Measurements from ENCODE around the gene TCF23. TPM values are rescaled to one million over a fixed set of nuclear protein-coding genes. Genes with fewer than 3 reads are reported as not detected.
A peak's percentile ranks its signal among the peaks of the same experiment; 100 is the strongest.
"Not testable (repeated sequence)": the region's sequence is repeated elsewhere in the genome, so short reads cannot be mapped to it uniquely, and the experiment has no call there.

TCF23 gene
- total and polyA plus RNA-seq, 4 donors: under 0.01 to 0.05 (median 0.02) TPM; not detected in 1

DNA sequence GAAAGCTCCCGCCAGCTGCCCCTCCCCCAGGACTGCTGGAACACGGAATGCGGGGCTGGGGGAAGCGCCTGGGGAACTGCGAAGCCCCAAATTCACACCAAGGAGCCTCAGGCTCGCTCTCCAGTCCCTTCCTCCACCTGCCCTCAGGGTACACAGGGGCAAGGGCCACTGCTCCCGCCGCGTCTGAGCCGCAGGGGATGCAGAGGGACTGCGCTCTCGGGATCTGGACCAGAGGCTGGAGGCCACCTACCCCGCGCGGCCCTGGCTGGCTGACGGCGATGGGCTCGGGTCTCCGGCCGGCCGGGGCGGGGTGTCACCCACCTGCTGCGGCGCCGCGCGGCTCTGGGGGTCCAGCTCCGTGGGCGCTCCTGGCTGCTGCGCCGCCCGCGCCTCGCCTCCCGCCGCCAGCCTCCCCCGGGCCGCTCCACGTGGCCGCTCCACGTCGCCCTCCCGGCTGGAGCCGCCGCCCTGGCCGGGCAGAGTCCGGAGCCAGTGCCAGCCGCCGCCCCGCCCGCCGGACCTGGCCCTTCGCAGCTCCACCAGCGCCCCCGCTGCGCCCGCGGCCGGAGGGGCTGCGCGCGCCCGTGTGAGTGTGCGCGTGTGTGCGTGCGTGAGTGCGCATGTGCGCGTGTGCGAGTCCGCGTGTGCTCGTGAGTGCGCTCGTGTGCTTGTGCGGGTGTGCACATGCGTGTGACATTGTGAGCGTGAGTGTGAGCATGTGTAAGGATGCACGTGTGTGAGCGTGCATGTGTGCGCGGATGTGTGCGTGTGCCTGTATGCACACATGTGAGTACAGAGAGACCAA, 30.1 kb upstream of the TCF23 start, which contains the start of gene CGREF1:
CGREF1 (minus strand) TSS at position 604 of the 805 bp plus-strand sequence. CDS start 14,762 bp downstream, outside the sequence.
- no peaks in the 10 kb centered on the region for H3K9me3 ChIP-seq (ENCODE audit: control insufficient read depth in 4 of 4, low read length in 3 of 4)
- H3K27me3 ChIP-seq (ENCODE audit: control insufficient read depth in 4 of 4, insufficient read depth in 4 of 4, low read length in 3 of 4): peaks cover 0 to 2% (median 0%) of the 10 kb centered on the region in 4 donors
- H3K4me3 ChIP-seq (ENCODE audit: low read depth in 1 of 3, low read length in 3 of 3): peak within 1 kb of the TSS in 2 of 3 donors; percentile 7 to 52
- no peak within 1 kb of the TSS for H3K27ac ChIP-seq (ENCODE audit: low read depth in 1 of 2, low read length in 2 of 2)
- 9% methylated on average over 84 of the region's 84 CpGs for WGBS
- H3K9ac ChIP-seq (ENCODE audit: low read depth in 1 of 2, low read length in 2 of 2): no peak within 1 kb of the TSS
- no peak for DNase-seq (ENCODE audit: low spot score)
- peaks cover 0 to 18% (median 13%) of the 10 kb centered on the region in 4 donors for H3K4me1 ChIP-seq (ENCODE audit: control insufficient read depth in 4 of 4, insufficient read depth in 4 of 4, low read length in 3 of 4)
- H3K36me3 ChIP-seq (ENCODE audit: control insufficient read depth in 4 of 4, insufficient read depth in 3 of 4, low read depth in 1 of 4, low read length in 3 of 4): no peaks in the 10 kb centered on the region
- TF ChIP-seq, protein P1, sequence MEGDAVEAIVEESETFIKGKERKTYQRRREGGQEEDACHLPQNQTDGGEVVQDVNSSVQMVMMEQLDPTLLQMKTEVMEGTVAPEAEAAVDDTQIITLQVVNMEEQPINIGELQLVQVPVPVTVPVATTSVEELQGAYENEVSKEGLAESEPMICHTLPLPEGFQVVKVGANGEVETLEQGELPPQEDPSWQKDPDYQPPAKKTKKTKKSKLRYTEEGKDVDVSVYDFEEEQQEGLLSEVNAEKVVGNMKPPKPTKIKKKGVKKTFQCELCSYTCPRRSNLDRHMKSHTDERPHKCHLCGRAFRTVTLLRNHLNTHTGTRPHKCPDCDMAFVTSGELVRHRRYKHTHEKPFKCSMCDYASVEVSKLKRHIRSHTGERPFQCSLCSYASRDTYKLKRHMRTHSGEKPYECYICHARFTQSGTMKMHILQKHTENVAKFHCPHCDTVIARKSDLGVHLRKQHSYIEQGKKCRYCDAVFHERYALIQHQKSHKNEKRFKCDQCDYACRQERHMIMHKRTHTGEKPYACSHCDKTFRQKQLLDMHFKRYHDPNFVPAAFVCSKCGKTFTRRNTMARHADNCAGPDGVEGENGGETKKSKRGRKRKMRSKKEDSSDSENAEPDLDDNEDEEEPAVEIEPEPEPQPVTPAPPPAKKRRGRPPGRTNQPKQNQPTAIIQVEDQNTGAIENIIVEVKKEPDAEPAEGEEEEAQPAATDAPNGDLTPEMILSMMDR (IDR thresholded peaks at IDR 0.05; ENCODE audit: low read depth, low read length, missing input control): no peak
- TF ChIP-seq, protein P2, sequence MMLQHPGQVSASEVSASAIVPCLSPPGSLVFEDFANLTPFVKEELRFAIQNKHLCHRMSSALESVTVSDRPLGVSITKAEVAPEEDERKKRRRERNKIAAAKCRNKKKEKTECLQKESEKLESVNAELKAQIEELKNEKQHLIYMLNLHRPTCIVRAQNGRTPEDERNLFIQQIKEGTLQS (IDR thresholded peaks at IDR 0.05): no peak
- no peak for TF ChIP-seq HNF4A (conservative IDR thresholded peaks at IDR 0.05)
- TF ChIP-seq, protein P3, sequence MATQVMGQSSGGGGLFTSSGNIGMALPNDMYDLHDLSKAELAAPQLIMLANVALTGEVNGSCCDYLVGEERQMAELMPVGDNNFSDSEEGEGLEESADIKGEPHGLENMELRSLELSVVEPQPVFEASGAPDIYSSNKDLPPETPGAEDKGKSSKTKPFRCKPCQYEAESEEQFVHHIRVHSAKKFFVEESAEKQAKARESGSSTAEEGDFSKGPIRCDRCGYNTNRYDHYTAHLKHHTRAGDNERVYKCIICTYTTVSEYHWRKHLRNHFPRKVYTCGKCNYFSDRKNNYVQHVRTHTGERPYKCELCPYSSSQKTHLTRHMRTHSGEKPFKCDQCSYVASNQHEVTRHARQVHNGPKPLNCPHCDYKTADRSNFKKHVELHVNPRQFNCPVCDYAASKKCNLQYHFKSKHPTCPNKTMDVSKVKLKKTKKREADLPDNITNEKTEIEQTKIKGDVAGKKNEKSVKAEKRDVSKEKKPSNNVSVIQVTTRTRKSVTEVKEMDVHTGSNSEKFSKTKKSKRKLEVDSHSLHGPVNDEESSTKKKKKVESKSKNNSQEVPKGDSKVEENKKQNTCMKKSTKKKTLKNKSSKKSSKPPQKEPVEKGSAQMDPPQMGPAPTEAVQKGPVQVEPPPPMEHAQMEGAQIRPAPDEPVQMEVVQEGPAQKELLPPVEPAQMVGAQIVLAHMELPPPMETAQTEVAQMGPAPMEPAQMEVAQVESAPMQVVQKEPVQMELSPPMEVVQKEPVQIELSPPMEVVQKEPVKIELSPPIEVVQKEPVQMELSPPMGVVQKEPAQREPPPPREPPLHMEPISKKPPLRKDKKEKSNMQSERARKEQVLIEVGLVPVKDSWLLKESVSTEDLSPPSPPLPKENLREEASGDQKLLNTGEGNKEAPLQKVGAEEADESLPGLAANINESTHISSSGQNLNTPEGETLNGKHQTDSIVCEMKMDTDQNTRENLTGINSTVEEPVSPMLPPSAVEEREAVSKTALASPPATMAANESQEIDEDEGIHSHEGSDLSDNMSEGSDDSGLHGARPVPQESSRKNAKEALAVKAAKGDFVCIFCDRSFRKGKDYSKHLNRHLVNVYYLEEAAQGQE (IDR thresholded peaks at IDR 0.05): no peak
- no peak for TF ChIP-seq NR2F2 (IDR thresholded peaks at IDR 0.05)
- TF ChIP-seq JUND (IDR thresholded peaks at IDR 0.05): no peak
- no peak for TF ChIP-seq FOXA2 (IDR thresholded peaks at IDR 0.05)
- no peak for TF ChIP-seq GABPA (IDR thresholded peaks at IDR 0.05 in 1 of 2, conservative IDR thresholded peaks at IDR 0.05 in 1 of 2)
- no peak for TF ChIP-seq HNF4G (IDR thresholded peaks at IDR 0.05)
- no peak for TF ChIP-seq YY1 (IDR thresholded peaks at IDR 0.05)
- no peak for TF ChIP-seq EGR1 (IDR thresholded peaks at IDR 0.05; ENCODE audit: low read depth in 2 of 2)
- TF ChIP-seq RXRA (IDR thresholded peaks at IDR 0.05): no peak
- TF ChIP-seq, protein P4, sequence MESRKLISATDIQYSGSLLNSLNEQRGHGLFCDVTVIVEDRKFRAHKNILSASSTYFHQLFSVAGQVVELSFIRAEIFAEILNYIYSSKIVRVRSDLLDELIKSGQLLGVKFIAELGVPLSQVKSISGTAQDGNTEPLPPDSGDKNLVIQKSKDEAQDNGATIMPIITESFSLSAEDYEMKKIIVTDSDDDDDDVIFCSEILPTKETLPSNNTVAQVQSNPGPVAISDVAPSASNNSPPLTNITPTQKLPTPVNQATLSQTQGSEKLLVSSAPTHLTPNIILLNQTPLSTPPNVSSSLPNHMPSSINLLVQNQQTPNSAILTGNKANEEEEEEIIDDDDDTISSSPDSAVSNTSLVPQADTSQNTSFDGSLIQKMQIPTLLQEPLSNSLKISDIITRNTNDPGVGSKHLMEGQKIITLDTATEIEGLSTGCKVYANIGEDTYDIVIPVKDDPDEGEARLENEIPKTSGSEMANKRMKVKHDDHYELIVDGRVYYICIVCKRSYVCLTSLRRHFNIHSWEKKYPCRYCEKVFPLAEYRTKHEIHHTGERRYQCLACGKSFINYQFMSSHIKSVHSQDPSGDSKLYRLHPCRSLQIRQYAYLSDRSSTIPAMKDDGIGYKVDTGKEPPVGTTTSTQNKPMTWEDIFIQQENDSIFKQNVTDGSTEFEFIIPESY (IDR thresholded peaks at IDR 0.05): no peak
- no peak for TF ChIP-seq RAD21 (IDR thresholded peaks at IDR 0.05)
- TF ChIP-seq, protein P5, sequence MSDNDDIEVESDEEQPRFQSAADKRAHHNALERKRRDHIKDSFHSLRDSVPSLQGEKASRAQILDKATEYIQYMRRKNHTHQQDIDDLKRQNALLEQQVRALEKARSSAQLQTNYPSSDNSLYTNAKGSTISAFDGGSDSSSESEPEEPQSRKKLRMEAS (IDR thresholded peaks at IDR 0.05): no peak
- no peak for TF ChIP-seq TAF1 (conservative IDR thresholded peaks at IDR 0.05)
- no peak for TF ChIP-seq SP1 (IDR thresholded peaks at IDR 0.05)
- TF ChIP-seq FOXA1 (IDR thresholded peaks at IDR 0.05): no peak

DNA sequence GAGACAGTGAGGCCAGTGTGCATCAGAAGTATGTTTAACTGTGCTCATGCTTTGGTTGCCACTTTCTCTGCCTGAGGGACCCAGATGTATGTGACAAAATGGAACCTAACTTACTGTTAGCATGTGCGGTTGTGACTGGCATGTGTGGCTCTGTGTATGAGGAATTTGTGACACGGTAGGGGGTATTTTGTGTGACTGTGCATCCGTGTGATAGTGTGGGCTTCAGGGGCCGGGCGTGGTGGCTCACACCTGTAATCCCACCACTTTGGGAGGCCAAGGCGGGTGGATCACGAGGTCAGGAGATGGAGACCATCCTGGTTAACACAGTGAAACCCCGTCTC, 29.5 kb upstream of the TCF23 start:
- not testable (repeated sequence) for H3K36me3 ChIP-seq (ENCODE audit: control insufficient read depth in 4 of 4, insufficient read depth in 3 of 4, low read depth in 1 of 4, low read length in 3 of 4); H3K9me3 ChIP-seq (ENCODE audit: control insufficient read depth in 4 of 4, low read length in 3 of 4); H3K9ac ChIP-seq (ENCODE audit: low read depth in 1 of 2, low read length in 2 of 2); DNase-seq (ENCODE audit: low spot score); H3K27me3 ChIP-seq (ENCODE audit: control insufficient read depth in 4 of 4, insufficient read depth in 4 of 4, low read length in 3 of 4); H3K27ac ChIP-seq (ENCODE audit: low read depth in 1 of 2, low read length in 2 of 2)
- Histone ChIP-seq H3K4me3 (ENCODE audit: low read depth in 1 of 3, low read length in 3 of 3) (peak overlapping the region in 2 of 3 donors; percentile 7 to 52), H3K4me1 (ENCODE audit: control insufficient read depth in 4 of 4, insufficient read depth in 4 of 4, low read length in 3 of 4) (peaks cover 4 to 24% (median 16%) of the 10 kb centered on the region in 4 donors)
- WGBS: 85% methylated on average over 8 of the region's 8 CpGs

Measured in liver (tissue), 9 donors.